Mucosa of stomach (tissue), 1 donor: Measurements from ENCODE around the gene BUD31.
"Not testable (repeated sequence)": the region's sequence is repeated elsewhere in the genome, so short reads cannot be mapped to it uniquely, and the experiment has no call there.

ENCODE experiments used
- H3K27me3 ChIP-seq: one replicate; pipeline ENCODE4 v1.7.0; 2013; ENCODE audit warnings: mild to moderate bottlenecking, low read length; ENCODE audit not compliant: control insufficient read depth, insufficient read depth
- H3K36me3 ChIP-seq: one replicate; pipeline ENCODE4 v1.7.0; 2013; ENCODE audit warnings: low read length; ENCODE audit not compliant: control insufficient read depth, insufficient read depth
- H3K4me1 ChIP-seq: one replicate; pipeline ENCODE4 v1.7.0; 2013; ENCODE audit warnings: mild to moderate bottlenecking, low read length; ENCODE audit not compliant: control insufficient read depth, insufficient read depth
- H3K4me3 ChIP-seq: one replicate; pipeline ENCODE4 v1.7.0; 2013; ENCODE audit warnings: low read length
- H3K9ac ChIP-seq: one replicate; pipeline ENCODE4 v1.7.0; 2013; ENCODE audit warnings: mild to moderate bottlenecking, low read length, moderate library complexity
- H3K9me3 ChIP-seq: one replicate; pipeline ENCODE4 v1.7.0; 2013; ENCODE audit warnings: mild to moderate bottlenecking, low read length, moderate library complexity; ENCODE audit not compliant: control insufficient read depth
- donor health status: Pancreatic carcinoma.

BUD31 gene

DNA sequence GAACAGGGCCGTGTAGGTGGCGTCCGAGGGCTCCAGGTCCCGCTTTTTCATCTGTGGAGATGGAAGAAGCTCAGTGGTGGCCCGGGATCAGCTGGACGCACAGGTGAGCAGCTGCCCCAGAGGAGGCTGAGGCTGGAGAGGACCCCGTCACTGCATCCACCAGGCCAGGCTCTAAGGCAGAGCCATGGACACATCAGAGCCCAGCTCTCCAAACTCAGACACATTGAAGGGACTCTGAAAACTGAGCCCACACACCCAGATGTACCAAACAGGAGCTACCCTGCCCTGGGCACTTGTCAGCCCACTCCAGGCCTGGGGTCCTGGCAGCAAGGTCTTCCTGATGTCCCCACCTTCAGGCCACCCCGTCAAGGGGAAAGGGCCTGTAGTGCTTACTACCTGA is 21.0 kb downstream of the BUD31 start:
- peaks cover under 1% of the 10 kb centered on the region for H3K36me3 ChIP-seq
- no peak overlapping the region for H3K4me3 ChIP-seq
- H3K27me3 ChIP-seq = no peaks in the 10 kb centered on the region
- H3K9ac ChIP-seq = no peak overlapping the region
- H3K9me3 ChIP-seq = no peaks in the 10 kb centered on the region
- H3K4me1 ChIP-seq = no peaks in the 10 kb centered on the region

GRCh38 chr7:99431756-99432540 is 23.2 kb downstream of the BUD31 start:
- not testable (repeated sequence) for H3K4me3 ChIP-seq, H3K27me3 ChIP-seq, H3K4me1 ChIP-seq, H3K9me3 ChIP-seq, H3K36me3 ChIP-seq, H3K9ac ChIP-seq

DNA sequence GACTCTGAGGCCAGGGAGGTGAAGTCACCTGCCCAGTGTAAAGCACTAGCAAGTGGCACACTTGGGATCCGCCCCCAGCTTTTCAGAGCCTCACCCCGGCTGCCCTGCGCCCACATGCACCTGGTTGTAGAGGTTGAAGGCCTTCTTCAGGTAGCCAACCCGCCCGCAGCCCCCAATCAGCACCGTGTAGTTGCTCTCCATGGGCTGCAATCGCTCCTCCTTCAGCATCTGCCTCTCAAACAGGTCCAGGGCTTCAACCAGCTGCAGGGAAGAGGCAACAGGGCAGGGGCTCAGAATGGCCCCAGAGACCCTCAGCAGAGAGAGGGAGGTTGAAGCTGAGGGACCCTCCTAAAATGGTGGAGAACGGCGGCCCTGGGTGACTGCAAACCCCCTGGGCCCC is 24.4 kb downstream of the BUD31 start:
- Histone ChIP-seq H3K36me3 (no peaks in the 10 kb centered on the region), H3K9me3 (no peaks in the 10 kb centered on the region), H3K4me1 (no peaks in the 10 kb centered on the region), H3K4me3 (no peak overlapping the region), H3K9ac (no peak overlapping the region), H3K27me3 (no peaks in the 10 kb centered on the region)

DNA sequence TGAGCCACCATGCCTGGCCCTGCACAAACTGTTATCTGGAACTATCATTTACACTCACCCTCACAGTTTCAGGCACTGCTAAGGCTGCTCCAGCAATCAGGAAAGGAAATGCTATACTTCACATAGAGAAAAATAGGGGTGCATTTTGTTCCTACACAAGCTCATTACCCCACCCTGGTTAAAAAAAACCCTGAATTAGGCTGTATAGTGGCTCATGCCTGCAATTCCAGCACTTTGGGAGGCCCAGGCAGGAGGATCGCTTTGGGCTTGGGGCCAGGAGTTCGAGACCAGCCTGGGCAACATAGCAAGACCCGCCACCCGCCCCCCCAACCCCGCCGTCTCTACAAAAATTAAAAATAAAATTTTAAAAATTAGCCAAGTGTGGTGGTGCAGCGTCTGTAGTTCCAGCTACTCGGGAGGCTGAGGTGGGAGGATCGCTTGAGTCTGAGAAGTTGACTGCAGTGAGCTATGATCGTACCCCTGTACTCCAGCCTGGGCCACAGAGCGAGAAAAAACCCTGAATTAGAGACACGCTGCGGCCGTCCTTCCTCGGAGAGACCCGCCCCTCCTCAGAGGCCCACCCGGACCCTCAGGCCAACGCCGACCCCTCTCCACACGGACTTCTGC is 29.3 kb downstream of the BUD31 start:
- Histone ChIP-seq H3K4me3 (peak overlapping the region; percentile 83), H3K27me3 (no peaks in the 10 kb centered on the region), H3K9me3 (no peaks in the 10 kb centered on the region), H3K36me3 (no peaks in the 10 kb centered on the region), H3K9ac (peak overlapping the region; percentile 91), H3K4me1 (peaks cover 9% of the 10 kb centered on the region)

DNA sequence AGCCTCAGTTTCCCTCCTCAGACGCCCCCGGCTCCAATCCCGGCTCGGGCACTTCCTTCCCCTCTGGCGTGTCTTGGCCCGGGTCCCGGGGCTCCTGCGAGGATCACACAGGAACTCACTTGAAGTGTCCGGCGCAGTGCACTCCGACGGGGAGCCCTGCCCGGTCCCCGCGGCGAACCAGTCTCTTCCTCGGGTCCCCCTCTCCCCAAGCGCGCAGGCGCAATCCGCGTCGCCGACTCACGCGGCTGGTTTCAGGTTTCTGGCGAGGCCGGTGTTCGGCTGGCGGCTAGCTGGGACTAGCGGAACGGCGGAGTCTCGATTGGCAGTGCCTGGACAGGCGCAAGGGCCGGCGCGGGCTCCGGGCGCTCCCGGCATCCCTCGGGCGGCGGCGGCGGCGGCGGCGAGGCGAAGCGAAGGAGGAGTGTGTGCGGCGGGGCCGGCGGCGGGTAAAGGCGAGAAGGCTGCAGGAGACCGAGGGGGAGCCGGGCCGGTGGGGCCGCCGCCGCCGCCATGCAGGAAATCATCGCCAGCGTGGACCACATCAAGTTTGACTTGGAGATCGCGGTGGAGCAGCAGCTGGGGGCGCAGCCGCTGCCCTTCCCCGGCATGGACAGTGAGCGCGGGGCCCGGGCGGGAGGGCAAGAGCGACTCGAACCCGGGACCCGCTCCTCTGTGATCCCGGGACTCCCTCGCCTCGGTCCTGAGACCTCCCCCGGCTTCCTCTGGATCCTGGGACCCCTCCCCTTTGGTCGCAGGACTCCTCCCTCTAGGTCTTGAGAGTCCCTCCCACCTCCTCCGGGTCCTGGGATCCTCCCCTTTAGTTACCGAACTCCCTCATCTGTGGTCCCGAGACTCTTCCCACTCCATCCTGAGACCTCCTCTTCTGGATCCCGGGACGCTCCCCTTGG is 30.1 kb downstream of the BUD31 start, which contains the start of the genes CPSF4 and PTCD1:
CPSF4 (plus strand) TSS at position 371 of the 908 bp plus-strand sequence; CDS start at position 511, 140 bp downstream.
PTCD1 (minus strand) TSS at position 226 of the 908 bp plus-strand sequence. CDS start 3,556 bp downstream, outside the sequence.
- H3K36me3 ChIP-seq = no peaks in the 10 kb centered on the region
- peak within 1 kb of the TSS; percentile 83 for H3K4me3 ChIP-seq
- H3K27me3 ChIP-seq = no peaks in the 10 kb centered on the region
- no peaks in the 10 kb centered on the region for H3K9me3 ChIP-seq
- H3K9ac ChIP-seq = peak within 1 kb of the TSS; percentile 91
- H3K4me1 ChIP-seq = peaks cover 9% of the 10 kb centered on the region

DNA sequence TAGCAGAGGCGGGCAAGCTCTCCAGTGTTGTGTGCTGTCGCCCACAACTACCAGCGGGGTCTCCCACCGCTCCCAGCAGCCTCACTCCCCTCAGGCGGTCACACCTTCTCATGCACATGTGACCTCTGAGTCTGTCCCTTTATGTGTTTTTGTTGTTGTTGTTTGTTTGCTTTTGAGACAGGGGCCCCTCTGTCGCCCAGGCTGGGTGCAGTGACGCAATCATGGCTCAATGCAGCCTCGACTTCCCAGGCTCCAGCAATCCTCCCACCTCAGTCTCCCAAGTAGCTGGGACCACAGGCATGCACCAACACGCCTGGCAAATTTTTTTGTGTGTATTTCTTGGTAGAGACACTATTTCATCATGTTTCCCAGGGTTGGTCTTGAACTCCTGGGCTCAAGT is 31.4 kb downstream of the BUD31 start:
- Histone ChIP-seq H3K27me3 (no peaks in the 10 kb centered on the region), H3K4me3 (no peak overlapping the region), H3K36me3 (no peaks in the 10 kb centered on the region), H3K9me3 (no peaks in the 10 kb centered on the region), H3K9ac (peak overlapping the region; percentile 91), H3K4me1 (peaks cover 9% of the 10 kb centered on the region)

- no peaks in the 10 kb centered on the region for H3K4me1 ChIP-seq
- no peak overlapping the region for H3K9ac ChIP-seq
- H3K9me3 ChIP-seq = no peaks in the 10 kb centered on the region
- H3K4me3 ChIP-seq = no peak overlapping the region
- peaks cover 14% of the 10 kb centered on the region for H3K36me3 ChIP-seq
- H3K27me3 ChIP-seq = no peaks in the 10 kb centered on the region
These were observed 37.3 kb downstream of the BUD31 start for GRCh38 chr7:99446096-99446495.

- Histone ChIP-seq H3K9me3 (no peaks in the 10 kb centered on the region), H3K4me3 (no peak overlapping the region), H3K36me3 (peaks cover 14% of the 10 kb centered on the region), H3K4me1 (no peaks in the 10 kb centered on the region), H3K9ac (no peak overlapping the region), H3K27me3 (no peaks in the 10 kb centered on the region)
These were observed 39.2 kb downstream of the BUD31 start for GRCh38 chr7:99447943-99448342.

- Histone ChIP-seq H3K4me1 (no peaks in the 10 kb centered on the region), H3K27me3 (no peaks in the 10 kb centered on the region), H3K9me3 (no peaks in the 10 kb centered on the region), H3K36me3 (peaks cover 14% of the 10 kb centered on the region), H3K9ac (no peak overlapping the region), H3K4me3 (no peak overlapping the region)
These were observed 40.1 kb downstream of the BUD31 start for GRCh38 chr7:99448855-99449254.

DNA sequence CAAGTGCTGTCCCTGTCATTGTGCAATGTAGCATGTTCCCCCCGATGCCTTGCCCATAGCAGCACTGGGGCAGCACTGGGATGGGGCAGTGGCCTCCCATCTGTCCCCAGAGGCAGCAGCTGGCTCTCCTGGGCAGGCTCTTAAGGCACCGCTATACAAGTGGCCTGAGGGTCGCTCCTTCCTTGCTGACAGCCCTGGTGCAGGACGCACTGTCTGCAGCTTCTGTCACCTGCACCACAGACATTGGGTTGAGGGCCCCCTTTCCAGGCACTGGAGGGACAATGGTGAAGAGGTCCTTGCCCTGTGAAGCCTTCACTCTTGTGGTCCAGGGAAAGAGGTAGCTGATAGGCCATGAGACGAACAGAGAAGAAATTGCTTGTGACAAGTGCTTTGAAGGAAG is 40.6 kb downstream of the BUD31 start:
- Histone ChIP-seq H3K36me3 (peaks cover 14% of the 10 kb centered on the region), H3K4me3 (no peak overlapping the region), H3K9me3 (no peaks in the 10 kb centered on the region), H3K27me3 (no peaks in the 10 kb centered on the region), H3K9ac (no peak overlapping the region), H3K4me1 (no peaks in the 10 kb centered on the region)

- Histone ChIP-seq H3K4me1 (no peaks in the 10 kb centered on the region), H3K36me3 (peaks cover 22% of the 10 kb centered on the region), H3K4me3 (no peak overlapping the region), H3K27me3 (no peaks in the 10 kb centered on the region), H3K9ac (no peak overlapping the region), H3K9me3 (no peaks in the 10 kb centered on the region)
These were observed 43.2 kb downstream of the BUD31 start for GRCh38 chr7:99451936-99452335.

DNA sequence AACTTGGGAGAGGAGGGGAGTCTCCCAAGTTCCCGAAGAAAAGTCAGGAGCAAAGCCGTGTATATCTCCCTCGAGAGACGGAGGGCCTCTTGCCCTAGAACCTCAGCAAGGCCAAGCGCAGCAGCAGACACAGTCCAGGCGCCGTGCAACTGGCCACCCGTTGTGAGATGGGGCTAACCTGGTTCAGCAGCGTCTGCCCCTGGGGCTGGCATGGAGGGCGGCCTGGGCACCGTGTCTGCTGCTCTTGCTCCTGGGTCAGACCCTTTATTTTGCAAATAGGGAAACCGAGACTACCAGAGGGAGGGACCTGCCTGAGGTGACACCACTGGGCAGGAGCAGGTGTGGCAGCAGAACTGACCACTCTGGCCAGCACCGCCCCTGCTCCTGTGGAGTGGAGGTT is 43.8 kb downstream of the BUD31 start:
- Histone ChIP-seq H3K9me3 (no peaks in the 10 kb centered on the region), H3K4me3 (no peak overlapping the region), H3K36me3 (peaks cover 23% of the 10 kb centered on the region), H3K4me1 (no peaks in the 10 kb centered on the region), H3K27me3 (no peaks in the 10 kb centered on the region), H3K9ac (no peak overlapping the region)
